SK-N-SH (cell line): ENCODE results near the gene DYRK1A. TPM values are rescaled to one million over a fixed set of nuclear protein-coding genes. Genes with fewer than 3 reads are reported as not detected.
A peak's percentile ranks its signal among the peaks of the same experiment; 100 is the strongest.

Experiments
- CTCF ChIA-PET: fragments of 300-600, 350-600 bp; formaldehyde crosslinking; extraction: SDS; loops from one replicate; lab custom pipeline; 2021; lab: Yijun Ruan, JAX
- POLR2A ChIA-PET: fragments of 350-600 bp; sonication (Branson Sonifier 250); formaldehyde crosslinking; extraction: SDS; loops from one replicate; lab custom pipeline; 2020; ENCODE audit warnings: antibody characterized with exemption, inconsistent platforms; lab: Yijun Ruan, JAX
- DNase-seq: peaks from one replicate; pipeline ENCODE4 v3.0.0; 2012
- H2AFZ ChIP-seq: fragments of 200-600 bp; sonication (generic); 2 replicates; pipeline ENCODE4 v1.8.1; 2016; ENCODE audit warnings: antibody characterized with exemption, mild to moderate bottlenecking, low read depth
- H3F3A ChIP-seq: fragments of 200-600 bp; sonication (generic); replicated peaks from 2 replicates; pipeline ENCODE3; 2016; ENCODE audit warnings: antibody characterized with exemption, mild to moderate bottlenecking; ENCODE audit not compliant: insufficient read depth
- H3K27ac ChIP-seq, 2 experiments: fragments of 200-500 bp in 1 of 2; fragments of 200-600 bp in 1 of 2; sonication (Bioruptor generic) in 1 of 2; sonication (generic), shearing (Covaris generic) in 1 of 2; 2 replicates each; pipeline versions ENCODE4 v1.5.1 to v1.6.1; 2014 to 2016; ENCODE audit warnings: low read depth in 2 of 2, inconsistent platforms in 1 of 2, low read length in 1 of 2, mild to moderate bottlenecking in 1 of 2, mixed read lengths in 1 of 2
- H3K27me3 ChIP-seq: fragments of 200-600 bp; sonication (generic), shearing (Covaris generic); 2 replicates; pipeline ENCODE4 v1.6.1; 2016; ENCODE audit warnings: mixed run types; ENCODE audit not compliant: insufficient read depth
- H3K36me3 ChIP-seq, 2 experiments: fragments of 200-500 bp in 1 of 2; fragments of 200-600 bp in 1 of 2; sonication (Bioruptor generic) in 1 of 2; sonication (generic) in 1 of 2; replicated peaks in 1 of 2; 2 replicates each; pipeline versions ENCODE3 to v1.5.1; 2014 to 2016; ENCODE audit warnings: low read length in 1 of 2, mild to moderate bottlenecking in 1 of 2; ENCODE audit not compliant: insufficient read depth in 2 of 2, control insufficient read depth in 1 of 2
- H3K4me1 ChIP-seq, 2 experiments: fragments of 200-500 bp in 1 of 2; fragments of 200-600 bp in 1 of 2; sonication (Bioruptor generic) in 1 of 2; sonication (generic), shearing (Covaris generic) in 1 of 2; 2 replicates each; pipeline versions ENCODE4 v1.5.1 to v1.6.1; 2014 to 2016; ENCODE audit warnings: low read depth in 1 of 2, low read length in 1 of 2, mixed run types in 1 of 2; ENCODE audit not compliant: insufficient read depth in 2 of 2, control insufficient read depth in 1 of 2
- H3K4me2 ChIP-seq: fragments of 200-600 bp; sonication (generic), shearing (Covaris generic); 2 replicates; pipeline ENCODE4 v1.6.1; 2017; ENCODE audit warnings: mixed run types
- H3K4me3 ChIP-seq, 2 experiments: fragments of 200-500 bp in 1 of 2; fragments of 200-600 bp in 1 of 2; sonication (Bioruptor generic) in 1 of 2; sonication (generic), shearing (Covaris generic) in 1 of 2; 2 replicates each; pipeline versions ENCODE4 v1.5.1 to v1.8.1; 2014 to 2016; ENCODE audit warnings: low read depth in 2 of 2, inconsistent platforms in 1 of 2, low read length in 1 of 2, mild to moderate bottlenecking in 1 of 2, mixed read lengths in 1 of 2, moderate library complexity in 1 of 2
- H3K79me2 ChIP-seq: fragments of 200-600 bp; sonication (generic); 2 replicates; pipeline ENCODE4 v1.8.1; 2017; ENCODE audit warnings: mild to moderate bottlenecking; ENCODE audit not compliant: insufficient read depth
- H3K9ac ChIP-seq: fragments of 200-600 bp; sonication (generic); 2 replicates; pipeline ENCODE4 v1.6.1; 2017; ENCODE audit warnings: mixed run types
- H3K9me2 ChIP-seq: fragments of 200-600 bp; sonication (generic); 2 replicates; pipeline ENCODE4 v1.6.1; 2017; ENCODE audit warnings: mixed run types
- H3K9me3 ChIP-seq: fragments of 200-600 bp; sonication (generic); 2 replicates; pipeline ENCODE4 v1.6.1; 2017; ENCODE audit warnings: mixed run types, mild to moderate bottlenecking, moderate library complexity
- H4K20me1 ChIP-seq: fragments of 200-600 bp; sonication (generic); 2 replicates; pipeline ENCODE4 v1.6.1; 2017; ENCODE audit warnings: mild to moderate bottlenecking, mixed run types; ENCODE audit not compliant: insufficient read depth
- EP300 ChIP-seq, 2 experiments: IDR thresholded peaks; 2 replicates each; pipeline versions ENCODE4 v1.4.0 to v1.6.1; 2012; ENCODE audit warnings: borderline replicate concordance in 1 of 2, low read depth in 1 of 2, low read length in 1 of 2
- FOSL2 ChIP-seq: IDR thresholded peaks from 2 replicates; pipeline ENCODE4 v1.4.0; 2012; ENCODE audit warnings: low read depth, mild to moderate bottlenecking, moderate library complexity, borderline replicate concordance
- GABPA ChIP-seq: IDR thresholded peaks from 2 replicates; pipeline ENCODE4 v1.4.0; 2012; ENCODE audit warnings: low read depth, mild to moderate bottlenecking
- GATA2 ChIP-seq: sonication (generic); formaldehyde crosslinking; IDR thresholded peaks from 2 replicates; pipeline ENCODE4 v1.5.0; 2020; ENCODE audit warnings: mild to moderate bottlenecking, missing genetic modification reagents
- IRF3 ChIP-seq: fragments of 150-350 bp; IDR thresholded peaks from 2 replicates; pipeline ENCODE4 v1.6.1; 2016; ENCODE audit warnings: mild to moderate bottlenecking, low read depth, low read length
- JUND ChIP-seq: IDR thresholded peaks from 2 replicates; pipeline ENCODE4 v1.4.0; 2012
- MEF2A ChIP-seq: IDR thresholded peaks from 2 replicates; pipeline ENCODE4 v1.4.0; 2012; ENCODE audit warnings: low read depth, borderline replicate concordance
- NRF1 ChIP-seq: IDR thresholded peaks from 2 replicates; pipeline ENCODE4 v1.6.1; 2012; ENCODE audit warnings: low read depth, mild to moderate bottlenecking, low read length
- POLR2AphosphoS5 ChIP-seq: IDR thresholded peaks from 2 replicates; pipeline ENCODE4 v1.6.1; 2012; ENCODE audit warnings: low read depth, low read length
- RAD21 ChIP-seq: IDR thresholded peaks from 2 replicates; pipeline ENCODE4 v1.6.1; 2012; ENCODE audit warnings: mild to moderate bottlenecking, low read length
- RCOR1 ChIP-seq: fragments of 150-350 bp; IDR thresholded peaks from 2 replicates; pipeline ENCODE4 v1.6.1; 2017; ENCODE audit warnings: antibody characterized with exemption, low read length
- RFX5 ChIP-seq: IDR thresholded peaks from 2 replicates; pipeline ENCODE4 v1.6.1; 2012; ENCODE audit warnings: mild to moderate bottlenecking, improper control_type of control experiment, low read length
- RXRA ChIP-seq: IDR thresholded peaks from 2 replicates; pipeline ENCODE4 v1.4.0; 2012; ENCODE audit warnings: low read depth, mild to moderate bottlenecking, borderline replicate concordance
- TCF12 ChIP-seq: IDR thresholded peaks from 2 replicates; pipeline ENCODE4 v1.4.0; 2012
- WGBS: methylation state at CpG from one replicate; pipeline ENCODE4 v1.1.6; 2017; ENCODE audit warnings: low lambda C conversion rate; 5-methylcytosine and 5-hydroxymethylcytosine counted together
- polyA plus RNA-seq, 3 experiments: library from polyadenylated mRNA; depleted of rRNA; stranded (reverse); fragments of >200 nt; gene quantifications; 2 replicates each; pipeline ENCODE4 v1.2.3, GENCODE V29; 2012
- TF ChIP-seq, protein P1 (sequence below): IDR thresholded peaks from 2 replicates; pipeline ENCODE4 v1.4.0; 2012; ENCODE audit warnings: low read depth, borderline replicate concordance
- TF ChIP-seq, protein P2 (sequence below): fragments of 150-350 bp; IDR thresholded peaks from 2 replicates; pipeline ENCODE4 v1.6.1; 2017; ENCODE audit warnings: antibody characterized with exemption, low read length, low read depth, borderline replicate concordance

DYRK1A gene
- polyA plus RNA-seq, 1 of the 3 experiments (the other 2 are of a cell fraction): 19.3 TPM

- no peaks in the 10 kb centered on the region for H3K9me3 ChIP-seq
- POLR2A ChIA-PET: no interaction called here
- no peaks in the 10 kb centered on the region for H3K27me3 ChIP-seq
- TF ChIP-seq NRF1 (no peak), RXRA (no peak), EP300 (IDR thresholded peaks at IDR 0.05; ENCODE audit: borderline replicate concordance in 1 of 2, low read depth in 1 of 2, low read length in 1 of 2) (no peak), TCF12 (peak; percentile 73), GATA2 (CRISPR knock-in tag) (no peak), RAD21 (no peak), MEF2A (peak; percentile 89), RCOR1 (no peak), FOSL2 (0 out of 2 replicates have a peak, but pooled peaks have one; percentile 36), RFX5 (no peak), IRF3 (no peak), GABPA (no peak), POLR2AphosphoS5 (0 out of 2 replicates have a peak, but pooled peaks have one; percentile 15), JUND (0 out of 2 replicates have a peak, but pooled peaks have one; percentile 35)
- TF ChIP-seq, protein P1, sequence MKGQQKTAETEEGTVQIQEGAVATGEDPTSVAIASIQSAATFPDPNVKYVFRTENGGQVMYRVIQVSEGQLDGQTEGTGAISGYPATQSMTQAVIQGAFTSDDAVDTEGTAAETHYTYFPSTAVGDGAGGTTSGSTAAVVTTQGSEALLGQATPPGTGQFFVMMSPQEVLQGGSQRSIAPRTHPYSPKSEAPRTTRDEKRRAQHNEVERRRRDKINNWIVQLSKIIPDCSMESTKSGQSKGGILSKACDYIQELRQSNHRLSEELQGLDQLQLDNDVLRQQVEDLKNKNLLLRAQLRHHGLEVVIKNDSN: no peak
- TF ChIP-seq, protein P2, sequence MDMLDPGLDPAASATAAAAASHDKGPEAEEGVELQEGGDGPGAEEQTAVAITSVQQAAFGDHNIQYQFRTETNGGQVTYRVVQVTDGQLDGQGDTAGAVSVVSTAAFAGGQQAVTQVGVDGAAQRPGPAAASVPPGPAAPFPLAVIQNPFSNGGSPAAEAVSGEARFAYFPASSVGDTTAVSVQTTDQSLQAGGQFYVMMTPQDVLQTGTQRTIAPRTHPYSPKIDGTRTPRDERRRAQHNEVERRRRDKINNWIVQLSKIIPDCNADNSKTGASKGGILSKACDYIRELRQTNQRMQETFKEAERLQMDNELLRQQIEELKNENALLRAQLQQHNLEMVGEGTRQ: no peak
- peaks cover 0 to 3% of the 10 kb centered on the region in 2 experiments for H3K36me3 ChIP-seq
- H3K4me1 ChIP-seq: peaks cover 10 to 27% of the 10 kb centered on the region in 2 experiments
- no peak overlapping the region for H3K4me3 ChIP-seq
- peak overlapping the region; percentile 7; the same call in 1 of the 2 replicates for H3K9ac ChIP-seq
- DNase-seq: no peak
- CTCF ChIA-PET: interaction anchor here (0.7 to 0.8 kb wide), 2 partner anchors 15 to 381 kb away, joined by 3 read pairs; no protein-coding TSS in a partner anchor
- H3K4me2 ChIP-seq: peak overlapping the region; percentile 17; the same call in 1 of the 2 replicates
- peaks cover 99% of the 10 kb centered on the region for H3K79me2 ChIP-seq
- H3K9me2 ChIP-seq: no peaks in the 10 kb centered on the region
- 51% methylated on average over 4 of the region's 4 CpGs for WGBS
- H4K20me1 ChIP-seq: peaks cover 93% of the 10 kb centered on the region
- H3F3A ChIP-seq: peaks cover 24% of the 10 kb centered on the region
- peak overlapping the region; percentile 51 to 84 for H3K27ac ChIP-seq
- H2AFZ ChIP-seq: no peak overlapping the region
Observed at GRCh38 chr21:37412603-37413360, 46.2 kb downstream of the DYRK1A start.
